Mesenchymal stem cell (in vitro differentiated cells and primary cell): ENCODE measurements around the gene GGN.

Experiments
- DNase-seq: peaks from one replicate; pipeline ENCODE4 v3.0.0-alpha.2; 2013
- H2AFZ ChIP-seq: one replicate; pipeline ENCODE4 v1.6.1; 2013; ENCODE audit warnings: low read depth, mild to moderate bottlenecking, control low read depth, inconsistent platforms, low read length, moderate library complexity
- H2AK5ac ChIP-seq: 2 replicates; pipeline ENCODE4 v1.6.1; 2013; ENCODE audit warnings: low read length, moderate library complexity, mild to moderate bottlenecking, inconsistent platforms; ENCODE audit not compliant: severe bottlenecking
- H2BK120ac ChIP-seq: one replicate; pipeline ENCODE4 v1.6.1; 2013; ENCODE audit warnings: low read depth, mild to moderate bottlenecking, inconsistent platforms, low read length, moderate library complexity
- H2BK12ac ChIP-seq, 2 experiments: one replicate each; pipeline ENCODE4 v1.6.1; 2013; ENCODE audit warnings: inconsistent platforms in 2 of 2, low read length in 2 of 2, mild to moderate bottlenecking in 2 of 2, moderate library complexity in 2 of 2, control low read depth in 1 of 2
- H2BK15ac ChIP-seq: one replicate; pipeline ENCODE4 v1.6.1; 2013; ENCODE audit warnings: mild to moderate bottlenecking, low read depth, inconsistent platforms; ENCODE audit not compliant: poor library complexity, severe bottlenecking
- H2BK5ac ChIP-seq: 2 replicates; pipeline ENCODE4 v1.6.1; 2013; ENCODE audit warnings: low read depth, mild to moderate bottlenecking, low read length, control low read depth, inconsistent platforms; ENCODE audit not compliant: poor library complexity, severe bottlenecking
- H3K14ac ChIP-seq, 2 experiments: one replicate each; pipeline ENCODE4 v1.6.1; 2013; ENCODE audit warnings: inconsistent platforms in 2 of 2, low read length in 2 of 2, control low read depth in 1 of 2, mild to moderate bottlenecking in 1 of 2, moderate library complexity in 1 of 2
- H3K18ac ChIP-seq, 2 experiments: one replicate each; pipeline ENCODE4 v1.6.1; 2013; ENCODE audit warnings: inconsistent platforms in 2 of 2, low read length in 2 of 2, control low read depth in 1 of 2, low read depth in 1 of 2, mild to moderate bottlenecking in 1 of 2
- H3K23ac ChIP-seq, 2 experiments: one replicate each; pipeline ENCODE4 v1.6.1; 2013; ENCODE audit warnings: inconsistent platforms in 2 of 2, low read length in 2 of 2, mild to moderate bottlenecking in 2 of 2, moderate library complexity in 2 of 2, control low read depth in 1 of 2
- H3K27ac ChIP-seq: 2 replicates; pipeline ENCODE4 v1.5.1; 2013; ENCODE audit warnings: mild to moderate bottlenecking, moderate library complexity, low read length, control low read depth, inconsistent platforms; ENCODE audit not compliant: poor library complexity, severe bottlenecking
- H3K27me3 ChIP-seq, 2 experiments: 2 replicates each; pipeline versions ENCODE4 v1.6.1 to v1.7.0; 2013; ENCODE audit warnings: low read length in 2 of 2, mild to moderate bottlenecking in 2 of 2, moderate library complexity in 2 of 2, control low read depth in 1 of 2, inconsistent platforms in 1 of 2; ENCODE audit not compliant: control insufficient read depth in 1 of 2, insufficient read depth in 1 of 2
- H3K36me3 ChIP-seq, 2 experiments: 2 replicates each; pipeline versions ENCODE4 v1.6.1 to v1.7.0; 2013; ENCODE audit warnings: low read length in 2 of 2, control low read depth in 1 of 2, inconsistent platforms in 1 of 2, low read depth in 1 of 2, mild to moderate bottlenecking in 1 of 2; ENCODE audit not compliant: insufficient read depth in 2 of 2, control insufficient read depth in 1 of 2
- H3K4ac ChIP-seq, 2 experiments: one replicate each; pipeline ENCODE4 v1.6.1; 2013; ENCODE audit warnings: inconsistent platforms in 2 of 2, low read length in 2 of 2, mild to moderate bottlenecking in 2 of 2, moderate library complexity in 2 of 2, control low read depth in 1 of 2, low read depth in 1 of 2
- H3K4me1 ChIP-seq: 2 replicates; pipeline ENCODE4 v1.6.1; 2013; ENCODE audit warnings: low read depth, low read length, control low read depth; ENCODE audit not compliant: control insufficient read depth, insufficient read depth
- H3K4me2 ChIP-seq: 2 replicates; pipeline ENCODE4 v1.6.1; 2013; ENCODE audit warnings: low read length, mild to moderate bottlenecking, inconsistent platforms; ENCODE audit not compliant: poor library complexity, severe bottlenecking
- H3K4me3 ChIP-seq, 2 experiments: 2 replicates each; pipeline versions ENCODE4 v1.5.1 to v1.7.0; 2013; ENCODE audit warnings: low read length in 2 of 2, mild to moderate bottlenecking in 2 of 2, control low read depth in 1 of 2, low read depth in 1 of 2; ENCODE audit not compliant: insufficient read depth in 1 of 2
- H3K79me1 ChIP-seq: replicated peaks from 2 replicates; pipeline ENCODE4 v1.6.1; 2013; ENCODE audit warnings: mild to moderate bottlenecking, control low read depth, low read length, inconsistent platforms; ENCODE audit not compliant: poor library complexity, severe bottlenecking
- H3K9ac ChIP-seq: 2 replicates; pipeline ENCODE4 v1.7.0; 2013; ENCODE audit warnings: mild to moderate bottlenecking, low read length, moderate library complexity
- H3K9me3 ChIP-seq: 2 replicates; pipeline ENCODE4 v1.7.0; 2013; ENCODE audit warnings: mild to moderate bottlenecking, low read length; ENCODE audit not compliant: control insufficient read depth
- H4K8ac ChIP-seq: one replicate; pipeline ENCODE4 v1.6.1; 2013; ENCODE audit warnings: inconsistent platforms, mild to moderate bottlenecking, low read length, moderate library complexity
- H4K91ac ChIP-seq: one replicate; pipeline ENCODE4 v1.6.1; 2013; ENCODE audit warnings: mild to moderate bottlenecking, low read length, inconsistent platforms
- WGBS: methylation state at CpG from one replicate; pipeline ENCODE4 v1.1.7; 2013; ENCODE audit warnings: mixed read lengths; 5-methylcytosine and 5-hydroxymethylcytosine counted together

GGN gene

DNA sequence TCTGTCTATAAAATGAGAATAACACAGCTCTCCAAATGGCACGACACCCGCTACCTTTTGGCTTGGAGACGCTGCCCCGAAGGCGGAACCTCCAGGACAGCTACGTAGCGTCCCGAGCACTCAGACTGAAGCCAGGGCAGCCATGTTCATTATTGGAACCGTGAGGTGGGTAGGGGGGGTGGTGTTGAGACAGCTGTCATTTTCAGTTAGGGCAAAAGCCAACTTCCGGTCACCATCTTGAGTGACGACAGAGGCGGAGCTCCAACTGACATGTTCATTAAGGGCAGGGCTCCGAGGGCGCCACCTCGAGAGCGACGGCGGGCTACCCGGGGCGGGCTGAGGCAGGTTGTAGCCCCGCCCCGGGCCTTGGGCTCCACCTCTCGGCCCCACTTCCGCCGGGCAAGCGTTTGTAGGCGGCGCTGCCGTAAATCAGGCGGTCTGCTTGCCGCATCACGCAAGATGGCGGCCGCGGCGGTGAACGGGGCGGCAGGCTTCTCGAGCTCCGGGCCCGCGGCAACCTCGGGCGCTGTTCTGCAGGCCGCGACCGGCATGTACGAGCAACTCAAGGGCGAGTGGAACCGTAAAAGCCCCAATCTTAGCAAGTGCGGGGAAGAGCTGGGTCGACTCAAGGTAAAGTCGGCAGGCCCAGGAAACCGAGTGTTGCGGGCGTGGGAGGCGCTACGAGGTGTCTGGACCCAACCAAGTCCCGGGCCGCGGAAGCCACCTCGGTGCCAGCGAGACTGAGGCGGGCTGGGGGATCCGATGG is 13.3 kb downstream of the GGN start, which contains the start of gene PSMD8:
TSS of gene PSMD8 (plus strand) at position 240 of the 766 bp plus-strand sequence. CDS start at position 271, 31 bp downstream.
- peaks cover 6% of the 10 kb centered on the region for H3K79me1 ChIP-seq
- peak within 1 kb of the TSS; percentile 87 for H2AFZ ChIP-seq
- no peaks in the 10 kb centered on the region for H3K9me3 ChIP-seq
- H3K27me3 ChIP-seq, result peaks cover 8 to 20% of the 10 kb centered on the region in 2 experiments
- H3K18ac ChIP-seq, result peak within 1 kb of the TSS; percentile 65 to 95
- peak within 1 kb of the TSS; percentile 88 for H3K4me2 ChIP-seq
- H3K14ac ChIP-seq, result peak within 1 kb of the TSS in 1 of 2 experiments; percentile 45
- peak within 1 kb of the TSS; percentile 99 for H3K9ac ChIP-seq
- H3K4me3 ChIP-seq, result peak within 1 kb of the TSS; percentile 87 to 97
- H3K23ac ChIP-seq, result no peak within 1 kb of the TSS
- H2BK5ac ChIP-seq, result peak within 1 kb of the TSS; percentile 69
- under 1% methylated on average over 65 of the region's 65 CpGs for WGBS
- H2AK5ac ChIP-seq, result no peak within 1 kb of the TSS
- peak; percentile 98 for DNase-seq
- H3K4me1 ChIP-seq, result peaks cover 9% of the 10 kb centered on the region
- peak within 1 kb of the TSS; percentile 73 for H4K91ac ChIP-seq
- peaks cover 25 to 28% of the 10 kb centered on the region in 2 experiments for H3K36me3 ChIP-seq
- peak within 1 kb of the TSS; percentile 91 for H3K27ac ChIP-seq
- H2BK12ac ChIP-seq, result no peak within 1 kb of the TSS
- peak within 1 kb of the TSS; percentile 15 for H2BK15ac ChIP-seq
- peak within 1 kb of the TSS; percentile 93 to 96 for H3K4ac ChIP-seq
- peak within 1 kb of the TSS; percentile 92 for H4K8ac ChIP-seq
- no peak within 1 kb of the TSS for H2BK120ac ChIP-seq

DNA sequence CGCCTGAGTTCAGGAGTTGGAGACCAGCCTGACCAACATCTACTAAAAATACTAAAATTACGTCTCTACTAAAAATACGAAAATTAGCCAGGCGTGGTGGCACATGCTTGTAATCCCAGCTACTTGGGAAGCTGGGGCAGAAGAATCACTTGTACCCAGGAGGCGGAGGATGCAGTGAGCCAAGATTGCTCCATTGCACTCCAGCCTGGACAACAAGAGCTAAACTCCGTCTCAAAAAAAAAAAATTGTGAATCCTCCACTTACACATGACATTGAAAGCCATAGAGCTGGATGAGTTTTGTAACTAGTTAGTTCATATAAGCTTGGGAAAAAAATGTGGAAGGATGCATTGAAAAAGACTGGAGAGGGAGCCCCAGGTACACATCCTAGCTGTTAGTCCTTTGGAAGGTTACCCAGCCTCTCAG is 13.9 kb downstream of the GGN start:
- Histone ChIP-seq H3K18ac (peak overlapping the region; percentile 46 to 65), H3K9me3 (no peaks in the 10 kb centered on the region), H3K4me2 (peak overlapping the region; percentile 88), H3K23ac (no peak overlapping the region), H2AK5ac (no peak overlapping the region), H2BK5ac (no peak overlapping the region), H2AFZ (peak overlapping the region; percentile 87), H3K4ac (peak overlapping the region in 1 of 2 experiments; percentile 24), H2BK12ac (no peak overlapping the region), H2BK120ac (no peak overlapping the region), H2BK15ac (no peak overlapping the region), H3K36me3 (peaks cover 19 to 22% of the 10 kb centered on the region in 2 experiments), H4K8ac (peak overlapping the region; percentile 92), H3K4me1 (peaks cover 9% of the 10 kb centered on the region), H4K91ac (peak overlapping the region; percentile 61), H3K79me1 (peaks cover under 1% of the 10 kb centered on the region), H3K27me3 (peaks cover 8 to 20% of the 10 kb centered on the region in 2 experiments), H3K14ac (no peak overlapping the region), H3K4me3 (peak overlapping the region; percentile 43 to 97), H3K27ac (peak overlapping the region; percentile 74), H3K9ac (peak overlapping the region; percentile 99)
- 93% methylated on average over 5 of the region's 6 CpGs for WGBS
- DNase-seq, result no peak

DNA sequence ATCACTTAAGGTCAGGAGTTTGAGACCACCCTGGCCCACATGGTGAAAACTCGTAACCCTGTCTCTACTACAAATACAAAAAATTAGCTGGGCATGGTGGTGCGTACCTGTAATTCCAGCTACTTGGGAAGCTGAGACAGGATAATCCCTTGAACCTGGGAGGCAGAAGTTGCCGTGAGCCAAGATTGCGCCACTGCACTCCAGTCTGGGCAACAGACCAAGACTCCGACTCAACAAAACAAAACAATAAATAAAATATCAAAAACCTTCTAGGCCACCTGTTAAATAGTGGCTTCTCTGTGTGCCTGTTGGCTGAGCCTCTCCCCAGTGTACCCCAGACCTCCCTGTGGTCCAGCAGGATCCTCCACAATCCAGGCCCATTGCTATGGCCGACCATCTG is 16.8 kb downstream of the GGN start:
- Histone ChIP-seq H2BK12ac (no peak overlapping the region), H3K36me3 (peaks cover 0 to under 1% of the 10 kb centered on the region in 2 experiments), H4K8ac (no peak overlapping the region), H3K18ac (no peak overlapping the region), H3K4me1 (peaks cover 2% of the 10 kb centered on the region), H4K91ac (no peak overlapping the region), H3K27ac (no peak overlapping the region), H2BK5ac (no peak overlapping the region), H3K79me1 (no peaks in the 10 kb centered on the region), H3K14ac (no peak overlapping the region), H3K9ac (no peak overlapping the region), H3K9me3 (no peaks in the 10 kb centered on the region), H2AK5ac (no peak overlapping the region), H3K27me3 (peaks cover 16 to 38% of the 10 kb centered on the region in 2 experiments), H2BK15ac (no peak overlapping the region), H3K4me3 (no peak overlapping the region), H3K4ac (no peak overlapping the region), H2BK120ac (no peak overlapping the region), H3K23ac (no peak overlapping the region), H3K4me2 (no peak overlapping the region), H2AFZ (no peak overlapping the region)
- 84% methylated on average over 5 of the region's 6 CpGs for WGBS
- DNase-seq, result no peak

DNA sequence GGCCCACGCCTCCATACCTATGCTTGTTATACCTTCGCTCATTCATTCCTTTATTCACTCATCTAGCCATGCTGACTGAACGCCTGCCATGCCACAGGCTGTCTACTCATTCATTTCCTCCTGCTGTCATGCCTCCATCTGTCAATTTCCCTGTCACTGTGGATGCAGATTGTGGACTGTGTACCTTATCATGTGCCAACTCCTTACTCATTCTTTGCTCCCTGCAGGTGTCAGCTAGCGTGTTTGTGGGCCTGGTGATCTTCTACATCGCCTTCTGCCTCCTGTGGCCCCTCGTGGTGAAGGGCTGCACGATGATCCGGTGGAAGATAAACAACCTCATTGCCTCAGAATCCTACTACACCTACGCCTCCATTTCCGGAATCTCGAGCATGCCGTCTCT is 17.5 kb downstream of the GGN start:
- Histone ChIP-seq H2BK5ac (no peak overlapping the region), H3K4me1 (no peaks in the 10 kb centered on the region), H3K79me1 (no peaks in the 10 kb centered on the region), H4K8ac (no peak overlapping the region), H3K9ac (no peak overlapping the region), H3K4me2 (no peak overlapping the region), H2AFZ (no peak overlapping the region), H3K9me3 (no peaks in the 10 kb centered on the region), H3K14ac (no peak overlapping the region), H3K27me3 (peaks cover 16 to 44% of the 10 kb centered on the region in 2 experiments), H2BK15ac (no peak overlapping the region), H2AK5ac (no peak overlapping the region), H3K23ac (no peak overlapping the region), H3K4me3 (no peak overlapping the region), H3K18ac (no peak overlapping the region), H3K27ac (no peak overlapping the region), H3K36me3 (no peaks in the 10 kb centered on the region), H4K91ac (no peak overlapping the region), H3K4ac (no peak overlapping the region), H2BK120ac (no peak overlapping the region), H2BK12ac (no peak overlapping the region)
- WGBS, result 79% methylated on average over 12 of the region's 12 CpGs
- no peak for DNase-seq
